Body of pancreas (tissue), 4 donors: Measurements from ENCODE around the gene LTV1. TPM values are rescaled to one million over a fixed set of nuclear protein-coding genes. Genes with fewer than 3 reads are reported as not detected.
"Not testable (repeated sequence)": the region's sequence is repeated elsewhere in the genome, so short reads cannot be mapped to it uniquely, and the experiment has no call there.

Experiments used
- ATAC-seq: fragments of 150-250 bp; one replicate; pipeline ENCODE4 v1.9.1; 2016
- DNase-seq, 4 donors: peaks; one replicate each; pipeline ENCODE4 v3.0.0-alpha.2; 2019
- H3K27ac ChIP-seq, 4 donors: fragments of 200-600 bp; sonication (generic); 1 replicate in 3 of 4; 2 replicates in 1 of 4; pipeline versions ENCODE4 v1.5.1 to v1.6.1; 2016 to 2019; ENCODE audit warnings: mild to moderate bottlenecking in 1 of 4, mixed read lengths in 1 of 4, moderate library complexity in 1 of 4
- H3K27me3 ChIP-seq, 2 donors: fragments of 200-600 bp; sonication (generic); one replicate each; pipeline ENCODE4 v1.6.0; 2016; ENCODE audit warnings: mild to moderate bottlenecking in 1 of 2
- H3K36me3 ChIP-seq, 2 donors: fragments of 200-600 bp; sonication (generic); replicated peaks in 1 of 2; 2 replicates each; pipeline ENCODE4 v1.5.1; 2016; ENCODE audit warnings: low read depth in 2 of 2; ENCODE audit not compliant: insufficient read depth in 1 of 2
- H3K4me1 ChIP-seq: fragments of 200-600 bp; sonication (generic); one replicate; pipeline ENCODE4 v1.6.0; 2016
- H3K4me3 ChIP-seq, 2 donors: fragments of 200-600 bp; sonication (generic); 1 replicate in 1 of 2; 2 replicates in 1 of 2; pipeline ENCODE4 v1.5.1; 2016 to 2019
- H3K9me3 ChIP-seq, 3 donors: fragments of 200-600 bp; sonication (generic); 1 replicate in 2 of 3; 2 replicates in 1 of 3; pipeline ENCODE4 v1.5.1; 2016
- POLR2A ChIP-seq, 3 donors: fragments of 450-650 bp; IDR thresholded peaks; one replicate each; pipeline ENCODE4 v1.6.1; 2016; ENCODE audit warnings: antibody characterized with exemption in 3 of 3, mild to moderate bottlenecking in 2 of 3
- WGBS, 2 donors: methylation state at CpG; one replicate each; pipeline ENCODE4 v1.1.5; 2017; 5-methylcytosine and 5-hydroxymethylcytosine counted together
- intact Hi-C: fragments of 100-400 bp; cut with DNase I; formaldehyde crosslinking; loops from one replicate; pipeline ENCODE4 v1.15.1; 2023
- total RNA-seq, 2 donors: library from RNA; depleted of rRNA; stranded (reverse); fragments of >200 nt; gene quantifications; one replicate each; pipeline ENCODE4 v1.1.0, GENCODE V29; 2016
- TF ChIP-seq, protein P1 (sequence below), 7 experiments: fragments of 450-650 bp in 4 of 7; fragments of 200-600 bp in 3 of 7; sonication (generic) in 3 of 7; IDR thresholded peaks; one replicate each; pipeline ENCODE4 v1.5.1; 2016 to 2019; ENCODE audit warnings: antibody characterized with exemption in 7 of 7

Gene LTV1
- total RNA-seq, 2 donors from 2014 or later = 6.7 to 6.9 TPM

DNA sequence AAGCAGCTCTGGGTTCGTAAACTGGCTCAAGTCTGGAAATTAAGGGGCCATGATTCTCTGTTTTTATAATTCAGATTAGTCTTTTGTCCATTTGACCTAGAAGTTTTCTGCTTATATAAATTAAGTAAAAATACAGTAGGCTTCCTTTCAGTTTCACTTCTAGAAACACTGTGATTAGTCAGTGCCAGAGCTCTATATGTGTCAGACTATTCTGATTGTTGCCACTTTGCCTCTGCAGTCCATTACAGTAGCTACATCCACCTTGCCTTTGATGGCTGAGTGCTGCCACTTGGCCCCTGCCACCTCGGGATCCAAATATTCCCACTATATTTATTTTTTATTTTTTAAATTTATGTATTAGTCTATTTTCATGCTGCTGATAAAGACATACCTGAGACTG is 29.1 kb downstream of the LTV1 start:
- no peak for DNase-seq
- no peaks in the 10 kb centered on the region for H3K9me3 ChIP-seq
- no peaks in the 10 kb centered on the region for H3K4me1 ChIP-seq
- no peak overlapping the region for H3K4me3 ChIP-seq
- TF ChIP-seq, protein P1, sequence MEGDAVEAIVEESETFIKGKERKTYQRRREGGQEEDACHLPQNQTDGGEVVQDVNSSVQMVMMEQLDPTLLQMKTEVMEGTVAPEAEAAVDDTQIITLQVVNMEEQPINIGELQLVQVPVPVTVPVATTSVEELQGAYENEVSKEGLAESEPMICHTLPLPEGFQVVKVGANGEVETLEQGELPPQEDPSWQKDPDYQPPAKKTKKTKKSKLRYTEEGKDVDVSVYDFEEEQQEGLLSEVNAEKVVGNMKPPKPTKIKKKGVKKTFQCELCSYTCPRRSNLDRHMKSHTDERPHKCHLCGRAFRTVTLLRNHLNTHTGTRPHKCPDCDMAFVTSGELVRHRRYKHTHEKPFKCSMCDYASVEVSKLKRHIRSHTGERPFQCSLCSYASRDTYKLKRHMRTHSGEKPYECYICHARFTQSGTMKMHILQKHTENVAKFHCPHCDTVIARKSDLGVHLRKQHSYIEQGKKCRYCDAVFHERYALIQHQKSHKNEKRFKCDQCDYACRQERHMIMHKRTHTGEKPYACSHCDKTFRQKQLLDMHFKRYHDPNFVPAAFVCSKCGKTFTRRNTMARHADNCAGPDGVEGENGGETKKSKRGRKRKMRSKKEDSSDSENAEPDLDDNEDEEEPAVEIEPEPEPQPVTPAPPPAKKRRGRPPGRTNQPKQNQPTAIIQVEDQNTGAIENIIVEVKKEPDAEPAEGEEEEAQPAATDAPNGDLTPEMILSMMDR (IDR thresholded peaks at IDR 0.05) = no peak
- no peak for TF ChIP-seq POLR2A (IDR thresholded peaks at IDR 0.05)
- intact Hi-C loops = no loop called here
- 83 to 90% methylated on average over 2 of the region's 2 CpGs for WGBS, 2 donors
- no peaks in the 10 kb centered on the region for H3K27me3 ChIP-seq
- no peak overlapping the region for H3K27ac ChIP-seq
- ATAC-seq = no peak
- no peaks in the 10 kb centered on the region for H3K36me3 ChIP-seq

DNA sequence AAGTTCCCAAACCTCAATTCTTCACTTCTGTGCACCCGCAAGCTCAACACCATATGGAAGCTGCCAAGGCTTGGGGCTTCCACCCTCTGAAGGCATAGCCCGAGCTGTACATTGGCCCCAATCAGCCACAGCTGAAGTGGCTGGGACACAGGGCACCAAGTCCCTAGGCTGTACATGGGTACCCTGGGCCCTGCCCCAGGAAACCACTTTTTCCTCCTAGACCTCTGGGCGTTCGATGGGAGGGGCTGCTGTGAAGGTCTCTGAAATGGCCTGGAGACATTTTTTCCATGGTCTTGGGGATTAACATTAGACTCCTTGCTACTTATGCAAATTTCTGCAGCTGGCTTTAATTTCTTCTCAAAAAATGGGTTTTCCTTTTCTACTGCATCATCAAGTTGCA is 30.5 kb downstream of the LTV1 start:
- H3K4me3 ChIP-seq, H3K4me1 ChIP-seq, DNase-seq, H3K36me3 ChIP-seq, H3K9me3 ChIP-seq, intact Hi-C loops, H3K27ac ChIP-seq, H3K27me3 ChIP-seq, ATAC-seq: not testable (repeated sequence)
- 85 to 92% methylated on average over 4 of the region's 4 CpGs for WGBS, 2 donors

DNA sequence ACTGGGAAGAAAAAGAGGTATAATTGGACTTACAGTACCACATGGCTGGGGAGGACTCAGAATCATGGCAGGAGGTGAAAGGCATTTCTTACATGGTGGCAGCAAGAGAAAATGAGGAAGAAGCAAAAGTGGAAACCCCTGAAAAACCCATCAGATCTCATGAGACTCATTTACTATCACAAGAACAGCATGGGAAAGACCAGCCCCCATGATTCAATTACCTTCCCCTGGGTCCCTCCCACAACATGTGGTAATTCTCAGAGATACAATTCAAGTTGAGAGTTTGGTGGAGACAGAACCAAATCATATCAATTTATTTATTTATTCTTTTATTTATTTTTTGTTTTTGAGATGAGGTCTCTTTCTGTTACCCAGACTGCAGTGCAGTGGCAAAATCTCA is 31.4 kb downstream of the LTV1 start:
- ATAC-seq, intact Hi-C loops: not testable (repeated sequence)

DNA sequence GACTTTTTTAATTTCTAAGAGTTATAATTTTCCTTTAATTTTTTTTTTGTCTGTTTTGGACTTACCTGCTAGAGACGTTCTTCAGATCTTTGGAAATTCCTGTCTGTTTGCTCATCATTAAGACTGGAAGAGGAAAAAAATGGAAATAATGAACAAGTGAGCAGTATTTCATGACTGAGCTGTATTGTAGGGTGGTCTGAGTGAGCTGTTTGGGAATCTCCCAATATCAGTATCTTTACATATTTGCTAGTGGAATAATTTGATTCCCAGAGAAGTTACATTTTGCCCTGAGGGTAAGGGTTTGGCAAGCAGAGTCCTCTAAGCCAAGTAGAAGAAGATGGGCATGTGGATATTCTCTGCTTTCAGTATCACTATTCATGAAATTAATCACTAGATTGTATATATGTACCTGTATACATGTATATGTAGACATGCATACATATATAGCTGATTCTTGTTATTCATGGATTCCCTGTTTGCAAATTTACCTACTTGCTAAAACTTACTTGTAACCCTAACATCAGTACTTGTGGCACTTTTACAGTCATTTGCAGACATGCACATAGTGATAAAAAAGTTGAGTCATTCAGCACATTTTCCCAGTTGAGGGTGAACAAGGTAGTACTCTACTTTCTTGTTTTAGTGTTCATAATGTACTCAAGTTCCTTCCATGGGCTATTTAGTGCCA is 34.6 kb downstream of the LTV1 start:
- no peak for TF ChIP-seq POLR2A (IDR thresholded peaks at IDR 0.05)
- TF ChIP-seq, protein P1 (IDR thresholded peaks at IDR 0.05) = no peak

More for the DNA sequence above, 31.4 kb downstream of the LTV1 start:
- H3K36me3 ChIP-seq, H3K4me3 ChIP-seq, DNase-seq, H3K27ac ChIP-seq, H3K27me3 ChIP-seq, H3K4me1 ChIP-seq, H3K9me3 ChIP-seq: not testable (repeated sequence)

DNA sequence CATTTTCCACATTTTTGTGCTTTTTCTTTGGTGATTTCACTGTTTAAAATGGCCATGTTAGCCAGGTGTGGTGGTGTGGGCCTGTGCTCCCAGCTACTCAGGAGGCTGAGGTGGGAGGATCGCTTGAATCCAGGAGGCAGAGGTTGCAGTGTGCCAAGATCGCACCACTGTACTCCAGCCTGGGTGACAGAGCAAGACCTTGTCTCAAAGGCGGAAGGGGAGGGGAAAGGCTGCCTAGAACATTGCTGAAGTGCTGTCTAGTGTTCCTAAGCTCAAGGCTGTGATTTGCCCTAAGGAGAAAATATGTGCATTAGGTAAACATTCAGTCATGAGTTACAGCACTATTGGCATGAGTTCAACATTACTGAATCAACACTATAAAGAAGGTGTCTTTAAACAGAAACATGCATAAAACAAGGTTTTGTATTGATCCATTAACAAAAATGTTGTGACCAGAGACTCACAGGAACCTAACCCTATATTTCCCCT is 35.2 kb downstream of the LTV1 start:
- Histone ChIP-seq H3K36me3 (no peaks in the 10 kb centered on the region), H3K27me3 (no peaks in the 10 kb centered on the region), H3K4me3 (no peak overlapping the region), H3K4me1 (no peaks in the 10 kb centered on the region), H3K9me3 (no peaks in the 10 kb centered on the region), H3K27ac (no peak overlapping the region)
- DNase-seq (no peak), ATAC-seq (no peak)
- intact Hi-C loops = no loop called here
- WGBS, 2 donors = 86 to 100% methylated on average over 1 to 2 of the region's 3 CpGs
- TF ChIP-seq POLR2A (IDR thresholded peaks at IDR 0.05) = no peak
- TF ChIP-seq, protein P1 (IDR thresholded peaks at IDR 0.05) = no peak

More for the DNA sequence above, 34.6 kb downstream of the LTV1 start:
- H3K4me3 ChIP-seq = no peak overlapping the region
- 82 to 100% methylated on average over 1 of the region's 1 CpG for WGBS, 2 donors
- H3K9me3 ChIP-seq = no peaks in the 10 kb centered on the region
- DNase-seq (no peak), ATAC-seq (no peak)
- intact Hi-C loops = no loop called here
- H3K27me3 ChIP-seq = no peaks in the 10 kb centered on the region
- no peaks in the 10 kb centered on the region for H3K4me1 ChIP-seq
- no peak overlapping the region for H3K27ac ChIP-seq
- H3K36me3 ChIP-seq = no peaks in the 10 kb centered on the region

DNA sequence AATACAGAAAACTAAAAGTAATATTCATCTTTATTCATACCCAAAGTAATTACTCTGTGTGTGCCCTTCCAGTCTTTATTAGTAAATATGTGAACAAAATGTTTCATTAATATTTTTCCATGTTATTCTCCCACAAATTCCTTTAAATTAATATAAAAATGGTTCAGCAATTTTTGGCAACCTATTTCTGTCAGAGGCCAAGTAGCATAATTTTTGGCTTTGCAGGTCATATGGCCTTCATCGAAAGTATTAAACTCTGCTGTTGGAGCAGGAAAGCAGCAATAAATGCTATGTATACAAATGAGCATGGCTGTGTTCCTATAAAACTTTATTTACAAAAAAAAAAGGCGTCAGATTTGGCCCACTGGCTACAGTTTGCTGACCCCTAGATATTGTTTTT is 37.3 kb downstream of the LTV1 start:
- DNase-seq = no peak
- no peaks in the 10 kb centered on the region for H3K27me3 ChIP-seq
- TF ChIP-seq POLR2A (IDR thresholded peaks at IDR 0.05) = no peak
- TF ChIP-seq, protein P1 (IDR thresholded peaks at IDR 0.05) = no peak
- H3K9me3 ChIP-seq = no peaks in the 10 kb centered on the region
- H3K36me3 ChIP-seq = no peaks in the 10 kb centered on the region
- 74 to 87% methylated on average over 2 of the region's 2 CpGs for WGBS, 2 donors
- H3K4me1 ChIP-seq = no peaks in the 10 kb centered on the region
- H3K27ac ChIP-seq = no peak overlapping the region
- intact Hi-C loops = no loop called here
- no peak overlapping the region for H3K4me3 ChIP-seq
- no peak for ATAC-seq
